ENCODE results near the gene SLC22A23.

- no peak for TF ChIP-seq CTCF (IDR thresholded peaks at IDR 0.05)
- TF ChIP-seq EZH2 (IDR thresholded peaks at IDR 0.05; ENCODE audit: borderline replicate concordance, insufficient read depth, low read depth, low read length, poor library complexity, severe bottlenecking) = no peak
Measured at GRCh38 chr6:3484946-3485345, 28.1 kb upstream of the SLC22A23 start.
